ENCODE measurements around the gene METTL21A.

METTL21A gene

GRCh38 chr2:207621501-207622039 is 3.6 kb downstream of the METTL21A start:
- no peak for DNase-seq

GRCh38 chr2:207619764-207620203 is 5.4 kb downstream of the METTL21A start:
- DNase-seq = no peak

- no peak for DNase-seq
Observed at GRCh38 chr2:207617011-207617671, 8.1 kb downstream of the METTL21A start.

GRCh38 chr2:207616185-207616584 is 9.0 kb downstream of the METTL21A start:
- DNase-seq = no peak

GRCh38 chr2:207614824-207615223 is 10.4 kb downstream of the METTL21A start:
- DNase-seq = no peak

- DNase-seq = no peak
Observed at GRCh38 chr2:207612714-207613113, 12.5 kb downstream of the METTL21A start.

GRCh38 chr2:207606829-207607228 is 18.4 kb downstream of the METTL21A start:
- no peak for DNase-seq

GRCh38 chr2:207606399-207606798 is 18.8 kb downstream of the METTL21A start:
- no peak for DNase-seq

GRCh38 chr2:207603486-207603885 is 21.7 kb downstream of the METTL21A start:
- no peak for DNase-seq

- DNase-seq = no peak
Observed at GRCh38 chr2:207601774-207602173, 23.4 kb downstream of the METTL21A start.

- DNase-seq = no peak
Observed at GRCh38 chr2:207600231-207600630, 25.0 kb downstream of the METTL21A start.

GRCh38 chr2:207599636-207600035 is 25.6 kb downstream of the METTL21A start:
- no peak for DNase-seq

GRCh38 chr2:207594731-207595130 is 30.5 kb downstream of the METTL21A start:
- no peak for DNase-seq

- no peak for DNase-seq
Observed at GRCh38 chr2:207594264-207594663, 30.9 kb downstream of the METTL21A start.

- no peak for DNase-seq
Observed at GRCh38 chr2:207593277-207593676, 31.9 kb downstream of the METTL21A start.

GRCh38 chr2:207589143-207589542 is 36.1 kb downstream of the METTL21A start:
- no peak for DNase-seq

GRCh38 chr2:207587305-207587704 is 37.9 kb downstream of the METTL21A start:
- DNase-seq = no peak

- DNase-seq = no peak
Observed at GRCh38 chr2:207584952-207585351, 40.2 kb downstream of the METTL21A start.

- no peak for DNase-seq
Observed at GRCh38 chr2:207571370-207571769, 53.8 kb downstream of the METTL21A start.

GRCh38 chr2:207567671-207568070 is 57.5 kb downstream of the METTL21A start:
- no peak for DNase-seq

- no peak for DNase-seq
Observed at GRCh38 chr2:207565736-207566500, 59.3 kb downstream of the METTL21A start.
